Stimulated activated CD8-positive, alpha-beta memory T cell treated with anti-CD3 and anti-CD28 coated beads, Interleukin-4, amount 100 ng/mL, for 1 hour (primary cell): ENCODE data around the gene GARIN5B.

Experiments
- DNase-seq, 2 donors: peaks; one replicate each; pipeline ENCODE4 v3.0.0-alpha.2; 2020; ENCODE audit warnings: low read depth in 2 of 2, low spot score in 1 of 2

The GARIN5B gene

DNA sequence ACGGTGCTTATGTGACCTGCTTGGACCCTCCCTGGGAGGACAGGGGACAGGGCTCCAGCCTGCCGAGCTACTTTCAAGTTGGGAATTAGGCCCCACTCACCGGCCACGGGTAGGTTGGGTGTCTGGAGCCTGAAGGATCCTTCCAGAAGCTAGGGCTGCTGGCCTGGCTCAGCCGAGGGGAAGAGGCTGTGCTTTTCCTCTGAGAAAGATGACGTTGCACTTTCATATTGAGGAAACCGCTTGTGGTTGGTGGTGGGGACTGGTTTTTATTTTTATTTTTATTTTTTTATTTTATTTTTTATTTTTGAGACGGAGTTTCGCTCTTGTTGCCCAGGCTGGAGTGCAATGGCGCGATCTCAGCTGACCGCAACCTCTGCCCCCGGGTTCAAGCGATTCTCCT lies 37.9 kb downstream of the GARIN5B start, which contains the start of gene TMEM150B:
Gene TMEM150B (minus strand): TSS at position 170 of the 400 bp plus-strand sequence. CDS start 4,305 bp downstream, outside the sequence.
- no peak for DNase-seq

DNA sequence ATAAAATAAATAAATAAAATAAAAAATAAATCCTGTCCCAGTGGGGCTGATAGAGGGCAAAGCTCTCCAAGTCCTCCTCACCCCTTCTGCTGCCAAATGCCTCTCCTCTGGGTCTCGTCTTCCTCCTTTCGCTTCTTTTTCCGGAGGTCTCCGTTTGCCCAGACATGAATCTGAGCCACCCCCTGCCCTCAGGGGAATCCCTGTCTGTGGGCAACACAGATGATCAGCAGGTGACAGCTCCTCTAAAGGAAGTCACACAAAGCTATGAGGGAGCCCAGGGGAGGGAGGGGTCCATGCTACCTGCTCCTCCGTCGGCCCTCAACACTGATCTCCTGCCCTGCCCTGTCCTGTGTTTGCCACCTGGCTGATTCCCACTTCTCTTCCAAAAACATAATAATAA lies 38.4 kb downstream of the GARIN5B start:
- DNase-seq: no peak

DNA sequence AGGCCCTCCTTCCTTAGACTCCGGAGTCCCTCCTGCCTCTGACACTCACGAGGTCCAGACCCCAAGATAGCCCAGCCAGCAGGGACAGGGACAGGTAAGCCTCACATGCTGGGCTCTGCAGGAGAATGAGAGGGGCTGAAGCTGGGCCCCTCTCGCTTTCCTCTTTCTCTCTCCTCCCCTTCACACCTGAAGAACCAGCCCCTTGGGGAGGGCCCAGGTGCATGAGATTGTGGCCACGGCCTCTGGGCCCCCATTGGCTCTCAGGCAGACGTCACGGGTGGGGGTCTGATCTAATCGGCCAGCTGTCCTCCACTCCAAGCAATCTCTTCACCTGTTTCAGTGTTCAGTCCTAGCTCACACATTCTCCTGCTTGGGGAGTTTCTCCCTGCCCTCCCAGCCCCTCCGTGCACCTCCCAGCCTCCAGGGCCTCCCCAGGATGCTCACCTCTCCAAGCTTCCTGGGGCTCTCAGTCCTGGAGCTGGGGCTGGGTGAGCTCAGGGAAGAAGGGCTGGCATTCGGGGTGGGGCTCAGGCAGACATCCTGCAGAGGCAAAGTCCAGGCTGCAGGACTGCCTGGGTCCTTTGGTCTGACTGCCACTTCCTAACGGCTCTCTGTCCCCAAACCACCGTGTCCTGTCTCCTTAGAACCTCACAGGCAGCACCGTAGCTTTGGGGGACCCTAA lies 40.7 kb downstream of the GARIN5B start:
- no peak for DNase-seq

DNA sequence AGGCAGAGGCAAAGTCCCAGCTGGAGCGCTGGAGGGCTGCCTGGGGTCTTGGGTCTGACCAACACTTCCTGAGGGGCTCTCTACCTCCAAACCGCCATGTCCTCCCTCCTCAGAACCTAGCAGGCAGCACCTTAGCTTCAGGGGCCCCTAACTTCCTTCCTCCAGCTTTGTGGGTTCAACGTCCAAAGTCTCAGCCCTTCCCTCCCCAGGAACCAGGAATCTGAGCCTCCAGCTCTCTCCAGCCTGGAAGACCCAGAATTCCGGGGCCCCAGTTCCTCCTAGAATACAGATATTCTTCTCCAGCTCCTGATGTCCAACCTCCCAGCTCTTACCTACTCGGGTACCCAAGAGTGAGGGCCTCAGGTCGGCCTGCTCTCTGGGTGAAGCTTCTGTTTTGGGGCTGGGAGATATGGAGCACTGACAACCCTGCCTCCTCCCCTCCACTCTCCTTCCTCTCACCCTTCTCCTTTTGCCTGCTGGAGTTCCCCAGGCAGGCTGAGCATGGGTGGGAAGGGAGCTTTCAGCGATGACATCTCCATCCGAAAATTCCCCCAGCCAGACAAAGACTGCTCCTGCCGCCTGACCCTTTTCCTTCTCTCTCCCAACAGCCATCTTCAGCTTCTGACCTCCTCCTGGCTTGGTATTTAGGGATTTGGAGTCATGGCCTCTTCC lies 41.5 kb downstream of the GARIN5B start:
- no peak for DNase-seq

DNA sequence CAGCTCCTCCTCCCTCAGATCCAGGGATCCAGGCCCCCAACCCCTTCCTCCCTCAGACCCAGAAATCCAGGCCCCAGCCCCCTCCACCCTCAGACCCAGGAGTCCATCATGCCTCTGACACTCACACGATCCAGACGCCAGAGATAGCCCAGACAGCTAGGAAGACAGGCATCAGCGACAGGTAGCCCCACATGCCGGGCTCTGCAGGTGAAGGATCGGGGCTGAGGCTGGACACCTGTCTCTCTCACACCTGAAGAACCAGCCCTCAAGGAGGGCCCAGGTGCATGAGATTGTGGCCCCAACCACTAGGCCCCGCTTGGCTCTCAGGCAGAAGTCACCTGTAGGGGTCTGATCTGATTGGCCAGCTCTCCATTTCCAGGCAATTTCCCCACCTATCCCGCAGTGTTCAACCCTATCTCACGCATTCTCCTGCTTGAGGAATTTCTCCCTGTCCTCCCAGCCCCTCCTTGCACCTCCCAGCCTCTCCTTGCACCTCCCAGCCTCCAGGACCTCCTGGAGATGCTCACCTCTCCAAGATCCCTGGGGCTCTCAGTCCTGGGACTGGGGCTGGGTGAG lies 42.1 kb downstream of the GARIN5B start:
- DNase-seq: no peak

DNA sequence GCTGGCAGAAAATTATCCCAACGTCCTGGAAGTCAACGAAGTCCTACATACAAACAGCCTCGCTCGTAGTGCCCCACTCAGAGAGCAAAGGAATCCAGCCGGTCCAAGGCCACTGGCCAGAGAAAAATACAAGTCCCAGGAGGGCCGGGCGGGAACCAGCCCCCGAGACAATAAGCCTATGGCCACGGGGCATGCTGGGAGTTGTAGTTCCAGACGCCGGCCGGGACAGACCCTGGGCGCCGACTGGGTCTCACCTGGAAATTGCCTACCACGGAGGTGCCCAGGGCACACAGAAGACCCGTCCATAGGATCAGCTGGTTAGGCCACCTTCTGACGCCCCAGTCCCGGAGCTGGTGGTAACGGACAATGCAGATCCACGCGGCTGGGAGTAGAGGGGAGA lies 43.3 kb downstream of the GARIN5B start:
- DNase-seq: no peak

DNA sequence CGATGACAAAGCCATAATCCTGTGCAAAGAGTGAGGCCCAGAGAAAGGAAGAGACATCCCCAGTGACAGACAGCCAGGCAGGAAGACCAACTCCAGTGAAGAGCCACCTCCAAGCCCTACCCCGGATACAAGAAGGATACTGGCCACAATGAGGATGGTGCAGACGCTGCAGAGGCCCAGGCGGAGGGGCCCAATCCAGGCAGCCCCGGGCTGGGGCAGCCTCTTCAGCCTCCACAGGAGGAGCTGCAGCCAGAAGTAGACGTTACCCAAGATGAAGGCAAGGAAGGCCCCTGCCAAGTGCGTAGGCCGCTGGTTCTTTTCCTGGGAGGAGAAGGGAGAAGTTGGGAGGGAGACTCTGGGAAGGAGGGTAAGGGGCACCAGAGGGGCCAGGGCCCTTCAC lies 46.4 kb downstream of the GARIN5B start:
- no peak for DNase-seq

DNA sequence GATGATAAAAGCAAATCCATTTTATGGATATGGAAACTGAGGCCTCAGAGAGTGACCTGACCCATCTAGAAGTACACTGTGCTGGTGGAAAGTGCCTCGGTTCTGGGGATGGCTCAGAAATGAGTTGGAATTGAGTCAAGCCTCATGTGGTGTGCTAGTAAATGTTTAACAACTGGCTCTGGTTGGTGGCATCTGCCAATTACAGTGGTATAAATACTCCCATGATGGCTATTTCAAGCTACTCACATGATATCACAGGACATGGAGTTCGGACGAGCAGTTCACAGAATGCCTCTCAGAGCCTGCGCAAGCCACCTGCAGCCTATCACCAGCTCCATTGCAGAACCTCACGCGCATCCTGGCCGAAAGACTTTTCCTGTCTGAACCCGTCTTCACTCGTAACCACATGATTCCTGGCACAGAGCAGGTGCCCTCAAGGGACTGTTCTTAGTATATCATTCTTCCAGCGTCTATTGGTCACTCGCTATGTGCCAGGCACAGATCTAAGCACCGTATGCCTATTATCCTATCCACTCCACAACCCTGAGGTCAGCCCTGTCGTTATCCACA lies 47.0 kb downstream of the GARIN5B start:
- DNase-seq: no peak

DNA sequence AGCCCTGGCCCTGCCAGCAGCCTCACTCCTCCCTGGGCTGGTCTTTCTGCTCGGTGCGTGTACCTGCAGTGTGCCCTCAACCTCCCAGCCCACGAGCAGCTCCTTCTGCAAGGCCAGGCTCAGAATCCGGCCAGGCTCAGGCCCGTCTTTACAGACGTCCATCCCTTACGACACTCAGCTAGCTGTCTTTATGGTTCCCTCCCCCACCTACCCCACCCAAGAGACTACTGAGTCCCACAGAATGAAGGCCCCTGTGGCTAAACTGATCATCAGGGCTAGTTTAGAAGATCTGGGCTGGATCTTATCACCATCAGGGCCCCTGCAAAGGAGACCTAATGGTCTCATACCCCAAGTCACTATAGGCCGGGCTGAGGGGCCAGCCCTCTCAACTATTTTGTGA lies 48.7 kb downstream of the GARIN5B start:
- no peak for DNase-seq

DNA sequence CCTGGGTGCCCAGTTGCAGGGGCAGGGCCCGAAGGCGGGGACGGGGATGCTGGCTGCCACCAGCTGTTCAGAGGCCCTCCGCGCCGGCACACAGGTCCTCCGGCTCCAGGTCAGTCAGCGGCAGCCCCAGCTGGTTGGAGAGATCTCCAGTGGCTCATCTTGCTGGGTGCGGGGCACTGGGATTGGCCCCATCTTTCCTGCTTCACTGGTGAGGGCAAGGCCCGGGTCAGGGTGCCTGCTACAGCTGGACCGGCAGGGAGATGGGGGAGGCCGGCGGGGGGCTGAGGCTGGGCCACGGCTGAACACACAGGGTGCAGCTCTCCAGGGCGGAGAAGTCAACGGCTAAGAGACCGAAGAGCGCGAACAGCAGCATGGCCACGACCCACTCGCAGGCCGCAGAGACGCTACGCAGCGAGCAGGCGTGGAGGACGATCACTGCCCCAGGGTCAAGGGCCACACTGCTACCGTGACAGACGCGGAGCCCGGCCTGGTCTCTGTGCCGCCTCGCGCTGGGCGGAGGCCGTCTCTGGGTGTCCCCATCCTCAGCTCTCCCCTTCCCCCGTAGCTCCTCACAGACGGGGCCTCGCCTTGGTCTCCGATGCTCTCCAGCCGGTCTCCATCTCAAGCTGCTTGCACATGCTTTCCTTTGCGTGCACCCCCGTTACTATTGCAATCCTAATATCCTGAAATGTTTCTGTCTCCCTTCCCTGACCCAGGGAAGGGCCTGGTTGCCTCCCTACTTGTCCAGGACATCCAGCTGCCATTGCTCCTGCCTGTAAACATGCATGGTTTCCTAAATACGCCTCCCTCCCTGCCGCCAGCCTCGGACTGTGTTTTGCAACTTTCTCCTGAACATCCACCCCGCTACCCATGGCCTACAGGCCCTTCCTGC lies 50.2 kb downstream of the GARIN5B start:
- DNase-seq: no peak

DNA sequence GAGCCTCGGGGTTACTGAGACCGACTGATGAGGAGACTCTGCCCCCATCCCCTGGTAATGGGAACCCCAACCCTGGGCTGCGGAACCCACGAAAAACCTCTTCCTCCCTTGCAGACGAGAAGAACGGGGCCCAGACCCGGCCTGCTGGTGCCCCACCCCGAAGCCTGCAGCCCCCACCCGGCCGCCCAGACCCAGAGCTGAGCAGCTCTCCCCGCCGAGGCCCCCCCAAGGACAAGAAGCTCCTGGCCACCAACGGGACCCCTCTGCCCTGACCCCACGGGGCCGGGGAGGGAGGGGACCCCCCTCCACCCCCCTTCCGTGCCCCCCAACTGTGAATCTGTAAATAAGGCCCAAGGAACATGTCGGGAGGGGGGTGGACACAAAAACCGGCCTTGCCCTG lies 51.3 kb downstream of the GARIN5B start:
- no peak for DNase-seq

DNA sequence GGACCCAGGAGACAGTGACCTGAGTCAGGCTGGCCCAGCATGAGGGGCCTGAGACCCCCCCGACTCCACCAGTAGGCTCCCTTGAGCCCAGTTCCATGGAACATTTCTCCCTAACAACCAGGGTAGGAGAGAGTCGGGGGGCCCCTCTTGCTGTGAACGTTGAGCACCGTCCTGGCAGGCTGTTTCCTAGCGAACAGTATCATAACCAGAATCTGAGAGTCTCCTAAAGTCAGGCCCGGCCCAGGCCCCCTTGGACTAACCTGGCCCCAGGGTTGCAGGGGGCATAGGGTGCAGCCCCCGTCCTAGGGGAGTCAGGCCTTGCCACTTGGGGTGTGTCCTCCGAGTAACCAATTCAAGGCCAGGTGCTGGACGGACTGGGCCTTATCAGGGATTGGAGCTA lies 51.7 kb downstream of the GARIN5B start:
- DNase-seq: no peak

DNA sequence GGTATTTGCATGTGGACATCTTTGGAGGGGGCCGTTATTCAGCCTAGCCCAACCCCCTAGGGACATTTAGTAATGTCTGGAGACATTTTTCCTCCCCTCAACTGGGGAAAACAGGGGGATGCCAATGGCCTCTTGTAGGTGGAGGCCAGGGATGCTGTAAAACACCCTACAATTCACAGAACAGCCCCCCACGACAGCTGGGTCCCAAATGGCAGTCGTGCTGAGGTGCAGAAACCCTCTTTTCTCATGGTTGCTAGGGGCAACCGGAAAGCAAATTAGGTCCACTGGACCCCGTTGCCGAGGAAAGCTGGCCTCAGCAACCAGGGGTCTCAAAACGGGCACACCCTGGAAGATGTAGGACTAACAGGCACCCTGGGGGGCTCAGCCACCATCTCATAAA lies 52.6 kb downstream of the GARIN5B start:
- no peak for DNase-seq

DNA sequence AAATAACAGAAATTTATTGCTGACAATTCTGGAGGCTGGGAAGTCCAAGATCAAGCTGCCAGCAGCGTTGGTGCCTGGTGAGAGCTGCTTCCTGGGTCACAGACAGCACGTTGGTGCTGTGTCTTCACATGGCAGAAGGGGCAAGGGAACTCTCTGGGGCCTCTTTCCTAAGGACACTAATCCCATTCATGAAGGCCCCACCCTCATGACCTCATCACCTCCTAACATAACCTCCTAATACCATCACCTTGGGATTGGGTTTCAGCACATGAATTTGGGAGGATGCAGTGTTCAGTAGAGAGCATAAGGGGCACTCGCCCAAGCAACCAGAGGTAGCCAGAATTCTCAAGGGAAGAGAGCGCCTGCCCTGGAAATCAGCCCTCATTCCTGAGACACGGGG lies 53.6 kb downstream of the GARIN5B start:
- no peak for DNase-seq

DNA sequence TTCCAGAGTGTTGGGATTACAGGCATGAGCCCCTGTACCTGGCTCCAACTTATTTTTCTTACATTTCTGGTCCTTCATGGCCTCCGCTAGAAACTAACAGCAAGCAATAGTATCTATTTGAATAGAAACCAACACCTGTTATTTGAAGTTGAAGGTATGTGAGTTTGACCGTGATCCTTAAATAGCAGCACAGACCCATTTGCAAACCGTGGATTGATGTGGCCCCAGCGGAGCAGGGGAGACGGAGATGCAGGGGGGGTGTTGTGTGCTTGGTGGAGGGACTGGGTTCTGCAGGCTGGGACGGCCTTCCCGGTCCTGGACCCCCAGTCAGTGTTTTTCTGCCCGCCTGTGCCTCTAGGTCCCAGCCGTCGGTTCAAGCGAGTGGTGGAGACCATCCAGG lies 54.8 kb downstream of the GARIN5B start:
- no peak for DNase-seq

DNA sequence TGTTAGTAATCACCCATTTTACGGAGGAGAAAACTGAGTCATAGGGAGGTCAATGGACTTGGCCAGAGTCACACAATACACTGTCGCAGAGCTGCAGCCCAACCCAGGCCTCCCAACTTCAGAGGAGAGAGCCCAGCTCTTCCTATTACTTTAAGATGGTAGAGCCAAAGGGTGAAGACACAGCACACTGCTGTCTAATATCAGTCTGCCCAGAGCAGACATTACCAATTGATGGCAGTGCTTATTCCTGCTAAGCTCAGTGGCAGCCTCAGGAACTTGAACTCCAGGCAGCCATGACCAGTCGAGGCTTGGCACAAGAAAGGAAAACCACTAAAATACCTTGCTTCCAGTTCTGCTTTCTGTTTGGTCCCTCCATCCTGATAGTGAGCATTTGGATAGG lies 56.3 kb downstream of the GARIN5B start:
- no peak for DNase-seq

DNA sequence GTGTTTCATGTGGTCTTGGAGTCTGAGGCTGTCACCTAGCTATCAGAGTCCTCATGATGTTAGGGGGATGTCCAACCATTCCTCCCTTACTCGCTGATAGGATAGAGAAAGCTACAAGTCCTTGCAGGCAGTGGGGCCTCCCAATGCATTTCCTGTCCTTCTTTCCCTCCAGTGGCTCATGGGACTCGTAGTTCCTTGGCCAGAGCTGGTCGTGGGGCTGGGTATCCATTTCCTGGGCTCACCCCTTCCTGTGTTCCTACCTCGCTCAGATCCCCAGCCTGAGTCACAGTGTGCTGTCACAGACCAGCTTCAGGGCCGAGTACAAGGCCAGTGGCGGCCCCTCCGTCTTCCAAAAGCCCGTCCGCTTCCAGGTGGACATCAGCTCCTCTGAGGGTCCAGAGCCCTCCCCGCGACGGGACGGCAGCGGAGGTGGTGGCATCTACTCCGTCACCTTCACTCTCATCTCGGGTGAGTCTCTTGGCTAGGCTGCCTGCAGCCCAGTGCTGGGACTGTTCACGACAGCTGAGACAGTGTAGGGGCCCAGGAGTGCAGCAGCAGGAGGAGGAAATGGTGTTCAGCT lies 57.0 kb downstream of the GARIN5B start:
- DNase-seq: no peak

DNA sequence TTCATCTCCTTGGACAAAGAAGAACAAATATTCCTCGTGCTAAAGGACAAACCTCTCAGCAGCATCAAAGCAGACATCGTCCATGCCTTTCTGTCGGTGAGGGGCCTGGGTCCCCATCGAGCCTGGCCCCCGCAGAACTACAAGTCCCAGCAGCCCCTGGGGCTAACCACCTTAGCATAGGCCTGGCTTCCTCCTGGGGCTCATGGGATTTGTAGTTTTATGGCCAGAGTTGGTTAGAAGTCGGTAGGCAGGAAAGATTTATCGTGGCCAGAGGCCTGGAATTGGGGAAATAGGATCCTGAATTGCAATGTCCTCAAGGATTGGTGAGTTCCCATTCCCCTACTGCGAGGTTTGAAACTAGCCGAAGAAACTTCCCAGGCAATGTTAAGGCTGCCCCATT lies 57.6 kb downstream of the GARIN5B start:
- DNase-seq: no peak

DNA sequence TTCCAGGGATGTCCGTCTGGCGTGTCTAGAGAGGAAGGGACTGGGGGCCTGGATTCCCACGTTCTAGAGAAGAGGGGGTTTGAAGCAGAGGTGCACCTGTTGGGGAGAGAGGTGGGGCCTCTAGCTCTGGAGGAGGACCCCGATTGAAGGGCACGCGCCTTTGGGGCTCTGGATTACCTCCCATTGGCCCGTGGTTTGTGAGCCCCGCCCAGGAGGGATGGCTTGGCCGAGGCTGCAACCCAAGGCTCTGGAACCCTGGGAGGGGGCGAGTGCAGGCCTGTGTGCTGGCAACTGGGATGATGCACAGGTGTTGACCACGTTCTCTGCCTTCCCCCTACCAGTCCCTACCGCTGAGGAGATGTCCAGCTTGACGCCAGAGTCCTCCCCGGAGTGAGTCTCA lies 58.1 kb downstream of the GARIN5B start:
- DNase-seq: no peak
